Measurements from ENCODE around the gene ZDHHC8.

ZDHHC8 gene

DNA sequence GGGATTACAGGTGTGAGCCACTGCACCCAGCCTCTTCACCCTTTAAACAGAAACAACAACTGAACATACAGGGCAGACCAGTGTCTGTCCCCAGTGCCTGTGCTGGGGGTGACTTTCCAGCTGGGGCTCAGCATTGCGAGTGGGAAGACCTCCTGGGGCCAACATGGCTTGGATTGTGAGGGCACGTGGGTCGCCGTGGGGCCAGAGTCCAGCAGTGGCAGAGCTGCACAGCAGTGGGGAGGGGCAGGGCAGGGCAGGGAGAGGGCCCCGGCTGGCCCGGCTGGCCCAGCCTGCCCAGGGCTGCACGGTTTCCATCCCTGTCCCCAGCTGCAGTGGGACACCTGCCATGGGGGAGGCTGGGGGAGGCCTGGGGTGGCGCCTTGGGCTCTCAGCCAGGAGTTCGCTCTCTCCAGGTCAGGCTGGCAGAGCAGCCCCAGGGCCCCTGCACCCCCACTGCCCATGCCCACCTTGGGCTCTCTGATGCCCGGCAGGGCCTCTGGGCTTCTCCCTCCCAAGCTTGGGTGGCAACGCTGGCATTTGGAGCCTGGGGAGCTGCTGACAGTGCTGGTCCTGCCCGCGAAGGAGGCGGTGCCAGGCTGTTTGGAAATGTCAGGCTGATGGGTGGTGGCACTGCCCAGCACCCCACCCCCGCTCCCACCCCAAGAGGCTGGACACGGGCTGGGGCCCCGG, 49.7 kb downstream of the ZDHHC8 start:
- DNase-seq = no peak

DNA sequence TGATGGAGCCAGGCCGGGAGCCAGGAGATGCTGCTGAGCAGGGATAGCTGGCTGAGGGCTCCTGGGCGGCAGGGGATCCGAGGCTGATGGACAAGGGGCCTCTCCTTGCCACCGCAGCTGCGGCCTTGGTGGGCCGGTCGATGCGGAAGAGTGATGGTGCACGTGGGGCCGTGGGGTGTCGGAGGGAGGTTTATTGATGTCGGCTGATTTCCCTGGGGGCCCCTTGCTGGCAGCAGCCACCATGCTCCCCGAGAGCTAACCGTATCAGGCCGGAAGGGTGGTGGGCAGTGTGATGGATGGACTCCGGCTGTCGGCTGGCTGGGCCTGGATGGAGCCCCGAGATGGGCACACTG, 50.3 kb downstream of the ZDHHC8 start:
- DNase-seq = no peak

DNA sequence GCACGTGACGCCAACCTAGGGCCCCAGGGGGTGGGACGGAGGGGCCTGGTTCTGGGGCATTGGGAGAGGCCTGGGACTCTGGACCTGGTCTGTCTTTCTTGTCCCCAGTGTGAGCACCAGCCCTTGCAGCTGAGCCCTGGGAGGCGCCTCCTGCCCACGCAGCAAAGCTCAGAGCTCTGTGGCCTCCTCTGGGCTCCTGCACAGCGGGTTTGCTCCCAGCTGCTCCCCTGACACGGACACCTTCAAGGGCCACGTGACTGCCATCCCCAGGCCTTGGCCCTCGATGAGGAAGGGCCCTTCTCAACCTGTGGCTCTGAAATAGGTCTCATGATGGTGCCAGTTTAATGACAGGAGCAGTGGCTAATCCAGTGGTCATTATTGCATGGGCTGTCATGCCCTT, 50.8 kb downstream of the ZDHHC8 start:
- no peak for DNase-seq

DNA sequence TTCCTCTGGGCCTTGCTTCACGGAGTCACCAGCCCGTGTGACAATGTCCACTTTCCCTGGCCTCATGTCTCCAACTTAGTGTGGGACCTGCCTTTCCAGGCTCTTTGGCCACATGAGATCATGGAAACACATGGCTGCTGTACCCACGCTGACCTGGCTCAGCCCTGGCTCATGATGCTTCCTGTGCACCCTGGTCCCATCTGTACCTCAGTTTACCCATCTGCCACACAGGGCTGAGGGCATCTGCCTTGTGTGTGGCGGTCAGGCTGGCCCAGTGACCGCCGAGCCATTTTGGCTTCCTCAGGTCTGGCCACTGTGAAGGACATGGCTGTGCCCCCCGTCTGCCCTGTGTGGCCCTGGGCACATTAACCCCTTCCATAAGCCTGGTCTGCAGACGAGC, 51.5 kb downstream of the ZDHHC8 start:
- DNase-seq = no peak

DNA sequence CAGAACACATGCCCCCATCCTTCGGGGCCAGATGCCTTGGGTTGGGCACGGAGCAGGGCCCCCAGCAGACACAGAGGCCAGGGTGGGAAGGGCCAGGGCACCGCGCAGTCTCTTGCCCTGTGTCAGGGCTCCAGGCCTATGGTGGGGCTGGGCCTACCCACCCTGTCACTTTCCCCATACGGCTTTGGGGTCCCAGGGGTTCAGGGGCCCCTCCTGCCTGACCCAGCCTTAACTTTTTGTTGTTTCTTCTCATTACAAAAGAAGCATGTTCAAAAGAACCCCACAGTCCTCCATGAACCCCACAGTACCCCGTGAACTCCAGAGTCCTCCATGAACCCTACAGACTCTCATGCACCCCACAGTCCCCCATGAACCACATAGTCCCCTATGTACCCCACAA, 52.2 kb downstream of the ZDHHC8 start:
- DNase-seq = no peak

DNA sequence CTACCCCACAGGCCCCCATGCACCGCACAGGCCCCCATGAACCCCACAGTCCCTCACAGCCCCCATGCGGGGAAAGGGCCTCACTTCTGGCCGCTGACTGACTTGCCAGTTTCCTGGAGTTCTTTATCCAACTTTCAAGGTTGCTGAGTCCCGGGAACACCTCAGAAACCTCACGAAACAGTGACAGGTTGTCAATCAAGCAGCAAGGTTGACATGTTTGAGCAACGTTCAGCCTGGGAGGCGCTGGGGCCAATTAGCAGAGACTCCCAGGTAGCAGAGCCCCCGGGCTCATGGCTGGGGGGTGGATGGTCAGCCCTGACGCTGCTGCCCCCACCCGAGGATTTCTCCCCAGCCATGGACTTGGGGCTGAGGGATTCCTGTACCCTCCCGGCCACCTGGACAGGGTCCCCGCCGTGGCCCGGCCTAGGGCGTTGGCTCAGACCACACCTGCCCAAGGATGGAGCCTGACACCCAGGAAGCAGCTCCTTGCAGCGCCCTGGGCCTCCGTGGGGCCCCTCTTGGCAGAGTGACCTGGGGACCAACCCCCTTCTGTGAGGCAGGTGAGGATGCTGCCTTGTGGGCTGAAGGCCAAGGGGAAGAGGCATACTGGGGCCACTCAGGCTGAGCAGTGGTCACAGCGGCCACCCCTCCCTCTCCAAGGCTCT, 53.0 kb downstream of the ZDHHC8 start:
- DNase-seq = no peak

DNA sequence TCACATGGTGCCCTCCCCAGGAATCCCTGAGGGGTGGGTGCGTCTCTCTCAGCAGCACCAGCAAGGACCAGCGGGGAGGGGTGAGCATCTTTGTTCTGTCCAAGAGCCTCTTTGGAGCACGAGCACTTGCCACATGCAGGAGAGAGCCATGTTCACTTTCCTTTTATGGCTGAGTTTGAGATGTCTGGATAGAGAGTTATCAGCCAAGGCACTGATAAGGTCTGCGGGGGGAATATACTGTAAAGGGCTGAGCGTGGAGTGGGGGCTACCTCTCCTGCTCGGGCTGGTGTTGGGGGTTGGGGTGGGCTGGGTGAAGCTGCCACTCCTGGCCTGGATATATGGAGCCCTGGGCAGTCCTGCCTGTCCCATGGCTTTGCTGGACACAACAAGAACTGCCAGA, 54.1 kb downstream of the ZDHHC8 start:
- DNase-seq = no peak

DNA sequence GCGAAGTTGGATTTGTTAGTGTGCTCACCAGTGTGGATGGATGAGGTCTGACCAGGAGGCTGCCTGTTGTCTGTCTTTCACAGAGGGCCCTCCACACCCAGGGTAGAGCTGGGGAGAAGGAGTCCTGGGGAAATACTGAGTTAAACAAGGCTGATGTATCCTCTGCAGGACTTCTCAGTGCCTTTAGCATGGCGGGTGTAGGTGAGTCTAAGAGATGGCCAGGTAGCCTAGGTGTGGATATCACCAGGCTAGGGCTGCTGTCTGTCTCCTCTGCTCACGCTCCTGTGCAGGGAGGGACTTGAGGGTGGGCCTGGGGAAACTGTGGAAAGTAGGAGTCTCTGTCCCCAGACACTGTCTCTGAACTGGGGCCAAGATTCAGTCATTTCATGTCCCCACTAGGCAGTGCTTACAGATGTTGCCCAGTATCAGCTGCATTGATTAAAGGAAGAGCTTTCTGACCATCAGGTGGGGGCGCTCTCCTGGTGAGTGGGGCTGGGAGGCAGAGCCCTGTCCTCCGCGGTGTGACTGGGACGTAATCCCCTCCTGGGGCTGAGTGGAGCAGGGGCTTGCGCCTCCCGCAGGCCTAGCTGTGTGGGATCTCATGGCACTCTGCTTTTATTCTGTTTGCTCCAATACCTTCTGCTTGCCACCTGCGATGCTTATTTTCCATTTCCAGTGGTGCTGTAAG, 54.7 kb downstream of the ZDHHC8 start:
- peak; percentile 57 to 81 for DNase-seq

DNA sequence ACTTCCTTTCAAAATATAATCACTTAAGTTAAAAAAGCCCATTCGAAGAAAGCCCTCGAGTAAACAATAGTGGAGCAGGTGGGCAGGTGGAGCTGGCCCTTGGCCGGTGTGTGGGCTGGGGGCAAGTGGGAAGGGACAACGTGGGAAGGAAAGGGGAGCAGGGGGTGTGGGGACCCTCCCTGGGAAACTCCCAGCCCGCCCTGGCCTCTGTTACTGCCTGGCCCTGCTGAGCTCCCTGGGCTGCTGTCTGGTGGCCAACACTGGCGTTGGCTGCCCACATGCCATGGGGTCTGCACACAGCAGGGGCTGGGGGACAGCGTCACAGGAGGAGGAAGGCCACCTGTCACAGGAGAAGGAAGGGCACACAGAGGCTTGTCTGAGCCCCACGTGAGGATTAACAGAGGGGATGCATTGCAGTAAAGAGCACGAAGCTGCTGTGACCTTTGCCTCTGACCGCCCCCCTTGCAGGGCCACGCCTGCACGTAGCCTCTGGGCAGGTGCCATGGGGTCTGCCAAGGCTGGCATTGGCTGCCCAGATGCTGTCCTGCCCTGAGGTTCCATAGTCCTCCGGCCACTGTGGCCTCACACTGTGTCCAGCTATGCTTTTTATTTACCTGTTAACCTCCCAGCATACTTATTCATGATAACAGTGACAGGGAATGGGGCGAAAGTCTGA, 55.4 kb downstream of the ZDHHC8 start:
- DNase-seq = peak in 1 of 2 experiments; percentile 14

DNA sequence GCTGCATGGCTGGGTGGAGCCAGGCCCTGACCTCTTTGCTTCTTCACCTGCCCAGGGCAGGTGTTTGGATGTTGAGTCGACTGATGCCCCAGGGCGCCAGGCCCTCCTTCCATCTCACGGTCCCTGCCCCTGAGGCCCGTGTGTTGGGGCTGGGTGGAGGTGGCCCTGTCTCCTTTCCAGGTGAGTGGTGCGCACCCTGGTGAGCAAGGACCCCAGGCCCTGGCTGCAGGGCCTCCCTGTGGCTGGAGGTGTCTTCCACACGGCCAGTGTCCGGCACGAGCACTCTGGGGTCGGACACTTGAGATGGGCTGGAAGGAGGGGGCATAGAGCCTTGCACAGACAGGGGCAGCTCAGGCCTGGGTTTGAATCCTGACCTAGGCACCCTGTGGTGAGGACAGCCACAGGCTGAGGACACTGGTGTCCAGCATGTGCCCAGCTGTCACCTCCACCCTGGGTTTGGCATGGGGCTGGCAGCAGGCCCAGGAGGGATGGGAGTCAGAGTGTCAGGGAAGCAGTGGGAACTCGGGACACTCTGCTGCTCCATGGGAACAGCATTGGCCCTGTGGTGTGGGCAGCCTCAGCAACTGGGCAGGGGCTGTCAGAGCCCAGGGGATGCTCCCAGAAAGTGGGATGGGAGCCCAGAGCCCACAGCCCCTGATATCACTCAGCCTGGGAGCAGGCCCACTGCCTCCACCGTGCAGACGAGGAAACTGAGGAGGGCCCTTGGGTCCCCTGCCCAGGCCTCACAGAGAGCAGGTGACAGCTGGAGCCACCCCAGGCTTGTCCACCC, 56.4 kb downstream of the ZDHHC8 start:
- DNase-seq = no peak

DNA sequence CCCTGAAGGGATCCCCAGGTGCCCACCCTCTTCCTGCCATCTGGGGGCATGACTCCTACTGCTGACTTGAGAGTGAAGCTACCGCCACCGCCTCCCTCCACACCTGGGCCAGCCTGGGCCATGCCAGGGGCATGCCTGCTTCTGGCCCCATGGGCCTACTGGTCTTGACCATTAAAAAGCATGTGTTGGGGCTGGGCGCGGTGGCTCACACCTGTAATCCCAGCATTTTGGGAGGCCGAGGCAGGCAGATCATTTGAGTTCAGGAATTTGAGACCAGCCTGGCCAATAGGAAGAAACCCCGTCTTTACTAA, 56.9 kb downstream of the ZDHHC8 start:
- peak in 1 of 2 experiments; percentile 26 for DNase-seq

DNA sequence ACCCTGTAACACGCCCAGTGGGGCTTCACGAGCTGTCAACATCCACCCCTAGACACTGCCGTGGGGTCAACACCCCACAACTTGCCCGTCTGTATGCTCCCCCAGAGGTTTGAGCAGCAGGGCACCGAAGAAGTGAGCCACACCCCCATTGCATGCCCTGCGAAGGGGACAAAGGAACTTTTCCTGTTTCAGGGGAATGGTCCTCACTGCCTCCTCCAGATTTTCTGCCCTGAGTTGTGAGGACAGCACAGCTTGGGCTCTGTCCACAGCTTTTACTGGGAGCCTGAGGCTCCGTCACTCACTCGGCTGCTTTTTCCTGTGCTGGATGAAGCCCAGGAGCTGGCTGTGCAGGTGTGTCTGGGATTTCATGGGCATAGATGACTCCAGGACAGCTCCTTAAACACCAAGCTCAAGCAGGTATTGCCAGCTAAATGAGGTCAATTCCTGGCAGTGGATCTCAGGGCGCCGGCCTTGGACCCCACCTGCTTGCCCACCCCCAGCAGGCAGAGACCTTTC, 59.5 kb downstream of the ZDHHC8 start:
- no peak for DNase-seq

DNA sequence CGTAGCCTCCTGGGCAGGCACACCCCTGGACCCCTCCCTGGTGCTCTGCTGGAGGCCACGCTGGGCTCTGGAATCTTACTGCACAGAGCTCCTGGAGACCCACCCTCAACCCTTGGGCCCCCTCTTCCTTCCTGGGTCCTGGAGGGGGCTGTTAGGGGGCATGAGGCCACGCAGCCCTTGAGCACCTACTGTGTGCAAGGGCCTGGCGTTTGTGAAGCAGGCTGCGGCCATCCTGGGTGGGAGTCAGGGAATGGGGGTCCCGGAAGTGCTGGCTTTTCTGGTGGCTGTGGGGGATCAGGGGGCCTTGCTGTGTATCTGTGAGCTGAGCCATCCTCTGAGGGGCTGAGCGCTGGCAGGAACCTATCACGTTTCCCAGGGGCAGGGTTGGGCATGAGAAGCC, 60.2 kb downstream of the ZDHHC8 start:
- no peak for DNase-seq

DNA sequence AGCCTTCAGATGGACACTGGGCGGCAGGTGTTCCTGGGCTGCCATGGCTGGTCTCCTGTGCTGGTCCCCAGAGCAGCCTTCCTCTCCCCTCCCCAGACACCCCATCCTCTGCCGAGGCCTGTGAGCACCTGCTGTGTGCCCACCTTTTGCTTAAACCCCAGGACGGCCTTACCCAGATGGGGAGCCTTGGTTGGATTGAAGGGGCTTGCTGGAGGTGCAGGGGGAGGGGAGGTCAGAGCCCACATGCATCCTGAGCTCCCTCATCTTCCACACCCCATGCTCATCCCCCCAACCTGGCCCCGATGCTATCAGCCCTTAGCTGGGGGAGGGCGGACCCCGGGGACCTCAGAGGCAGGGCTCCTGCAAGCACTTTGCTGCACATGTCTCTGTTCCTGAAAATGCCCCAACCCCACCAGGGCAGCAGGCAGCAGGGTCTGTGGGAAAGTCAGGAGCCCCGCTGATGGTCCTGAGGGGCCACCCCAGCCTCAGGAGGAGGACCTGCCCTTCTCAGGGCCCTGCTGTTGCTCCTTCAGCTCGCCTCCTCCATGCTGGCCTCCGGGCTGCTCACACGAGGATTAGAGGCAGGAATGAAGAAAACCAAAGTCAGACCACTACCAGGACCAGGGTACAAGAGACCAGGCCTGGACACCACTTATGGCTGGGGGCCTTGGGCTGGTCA, 60.8 kb downstream of the ZDHHC8 start:
- DNase-seq = no peak

DNA sequence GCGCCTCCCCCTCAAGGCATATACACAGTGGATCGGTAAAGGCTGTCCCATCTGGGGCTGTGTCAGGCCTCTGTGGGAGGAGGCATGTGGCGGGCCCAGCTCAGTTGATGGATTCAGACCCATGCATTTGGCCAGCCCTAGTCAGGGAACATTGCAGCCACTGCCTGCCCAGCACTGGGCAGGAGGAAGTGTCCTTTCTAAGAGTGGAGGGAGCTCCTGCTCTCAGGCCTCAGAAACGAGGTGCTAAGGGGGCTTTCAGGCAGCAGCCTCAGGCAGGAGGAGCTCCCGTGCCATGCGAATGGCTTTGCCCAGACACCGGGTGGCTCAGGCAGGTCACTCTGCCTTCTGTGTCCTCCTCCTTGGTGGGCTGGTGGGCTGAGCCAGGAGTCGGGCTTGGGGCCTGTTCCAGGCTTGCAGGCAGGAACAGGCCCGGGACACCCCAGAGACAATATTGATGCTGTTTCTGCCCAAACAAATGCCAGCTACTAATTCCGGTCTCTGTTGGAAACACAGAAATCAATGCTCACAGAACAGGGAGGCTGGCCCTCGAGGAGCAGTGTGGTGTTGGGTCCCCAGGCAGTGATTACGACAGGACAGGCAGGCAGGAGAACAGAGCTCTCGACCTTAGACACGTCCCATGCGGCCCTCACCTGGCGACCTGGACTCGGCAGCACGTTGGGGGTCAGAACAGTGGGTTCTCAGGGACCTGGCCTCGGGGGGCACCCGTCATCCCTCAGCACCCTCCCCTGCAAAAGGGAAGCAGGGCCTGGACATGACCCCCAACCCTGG, 61.6 kb downstream of the ZDHHC8 start:
- DNase-seq = no peak

DNA sequence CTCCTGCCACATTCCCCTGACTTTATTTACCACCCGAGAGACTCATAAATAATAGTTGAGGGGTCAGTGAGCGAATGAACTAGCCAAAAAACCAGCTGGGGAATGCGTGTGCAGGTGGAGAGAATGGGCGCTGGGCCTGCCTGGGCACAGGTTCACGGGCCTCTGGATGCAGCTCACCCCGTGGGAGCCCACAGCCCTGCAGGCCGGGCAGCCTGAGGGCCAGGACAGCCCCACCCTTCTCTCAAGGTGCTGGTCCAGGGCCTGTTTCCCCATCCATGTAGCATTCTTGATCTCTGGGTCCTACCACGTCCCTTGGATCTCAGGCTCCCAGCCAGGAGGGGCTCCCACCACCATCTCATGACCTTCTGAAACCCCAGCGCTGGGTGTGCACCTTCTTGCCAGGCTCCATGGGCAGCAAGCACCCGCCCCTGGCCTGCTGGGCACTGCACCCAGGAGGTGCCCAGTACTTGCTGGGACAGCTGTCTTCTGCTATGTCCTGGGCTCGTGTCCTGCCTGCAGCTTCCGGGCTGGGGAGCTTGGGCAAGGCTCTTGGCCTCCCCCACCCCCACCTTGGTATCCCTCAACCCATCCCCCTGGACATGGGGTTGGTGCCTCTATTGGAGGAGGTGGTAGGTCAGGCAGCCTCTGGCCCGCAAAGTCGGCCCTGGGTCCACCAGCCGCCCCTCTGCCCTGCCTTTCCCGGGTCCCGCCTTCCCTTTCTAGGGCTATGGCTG, 62.3 kb downstream of the ZDHHC8 start:
- no peak for DNase-seq

DNA sequence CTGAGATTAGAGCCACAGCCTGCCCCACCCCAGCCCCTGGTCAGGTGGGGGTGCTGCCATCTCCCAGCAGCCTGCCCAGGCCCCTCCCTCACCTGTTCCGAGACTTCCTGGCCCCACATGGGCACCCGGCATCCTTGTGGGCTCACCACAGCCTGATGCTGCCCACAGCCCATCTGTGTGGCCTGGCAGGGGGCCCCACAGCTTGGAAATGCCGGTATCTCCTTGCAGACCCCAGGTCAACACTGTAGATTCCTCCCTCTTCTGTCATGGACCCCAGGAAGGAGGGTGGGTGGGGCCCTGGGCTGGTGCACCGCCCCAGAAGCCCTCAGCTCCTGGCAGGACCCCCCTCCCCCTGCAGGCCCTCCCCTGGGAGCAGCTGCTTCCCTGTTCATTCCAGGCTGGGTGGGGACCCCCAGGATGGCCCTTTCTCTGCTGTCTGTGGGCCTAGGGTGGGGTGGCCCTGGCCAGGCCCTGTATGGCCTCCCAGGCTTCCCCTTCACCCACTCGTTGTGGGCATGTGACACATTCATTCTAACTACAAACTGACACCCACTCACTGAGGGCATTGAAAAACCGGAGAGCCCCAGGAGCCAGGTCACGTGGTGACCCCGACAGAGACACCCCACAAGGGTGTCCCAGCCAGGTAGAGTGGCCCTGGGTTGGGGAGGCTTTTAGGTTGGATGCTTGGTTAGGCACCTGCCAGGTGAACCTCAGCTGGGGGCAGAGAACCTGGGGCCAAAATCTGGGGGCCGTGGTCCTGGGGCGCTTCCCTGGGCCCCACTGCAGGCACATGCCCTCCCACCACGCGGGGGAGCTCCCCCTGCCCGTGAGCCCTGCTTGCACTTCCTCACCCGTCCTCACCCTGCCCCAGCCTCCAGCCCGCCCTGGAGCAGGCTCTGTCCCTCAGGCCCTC, 63.3 kb downstream of the ZDHHC8 start:
- no peak for DNase-seq

DNA sequence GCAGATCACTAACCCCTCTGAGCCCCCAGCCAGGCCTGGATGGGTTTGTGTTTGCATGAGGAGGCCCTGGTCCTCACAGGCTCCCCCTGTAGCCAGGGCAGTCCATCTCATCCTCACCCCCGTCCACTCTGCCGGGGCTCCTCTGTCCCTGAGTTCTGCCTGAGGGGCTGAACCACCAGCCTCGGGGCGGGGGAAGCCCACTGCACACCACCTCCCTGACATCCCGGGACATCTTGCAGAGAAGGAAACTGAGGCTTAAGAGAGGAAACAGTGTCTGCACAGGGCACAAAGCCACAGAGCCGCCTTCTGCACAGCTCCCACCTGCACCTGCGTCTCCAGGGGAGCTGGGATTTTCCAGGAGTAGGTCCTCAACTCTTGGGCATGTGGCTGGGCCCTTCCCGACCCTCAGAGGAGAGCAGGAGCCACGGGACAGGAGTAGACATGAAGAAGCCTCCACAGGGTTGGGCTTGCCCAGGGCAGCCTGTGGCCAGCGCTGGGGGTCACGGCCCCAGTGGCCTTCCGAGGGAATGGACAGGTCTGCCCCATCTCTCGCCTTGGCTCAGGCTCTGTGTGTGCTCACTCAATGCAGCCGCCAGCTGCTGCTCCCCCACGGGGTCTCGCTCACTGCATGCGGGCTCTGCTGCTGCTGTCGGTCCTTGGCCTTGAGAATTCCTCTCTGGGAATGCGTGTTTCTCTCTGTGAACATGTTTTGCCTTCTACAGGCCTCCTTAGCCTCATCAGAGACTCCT, 64.7 kb downstream of the ZDHHC8 start:
- no peak for DNase-seq
